GM12878 (cell line): ENCODE measurements around the gene VSIG10. TPM values are rescaled to one million over a fixed set of nuclear protein-coding genes. Genes with fewer than 3 reads are reported as not detected.

Source experiments
- ATAC-seq: fragments of 200-7000 bp; cut with Tn5 transposase; 3 replicates; pipeline ENCODE4 v1.9.1; 2020; ENCODE audit warnings: mild to moderate bottlenecking, moderate library complexity
- BruUV-seq: library from RNA; stranded (reverse); fragments of 400-500 nt; replicated peaks from 2 replicates; lab custom pipeline; 2021; lab: Mats Ljungman, UMichigan
- CTCF ChIA-PET: fragments of 300-600 bp; sonication (Branson Sonifier 250); formaldehyde crosslinking; extraction: SDS; loops from one replicate; lab custom pipeline; 2021; ENCODE audit warnings: inconsistent platforms; lab: Yijun Ruan, JAX
- POLR2A ChIA-PET: fragments of 350-600 bp; formaldehyde crosslinking; extraction: SDS; loops from one replicate; lab custom pipeline; 2021; ENCODE audit warnings: inconsistent platforms; lab: Charles Lee
- RAD21 ChIA-PET: fragments of 300-600 bp; sonication (Branson Sonifier 250); formaldehyde crosslinking; loops from one replicate; lab custom pipeline; 2023; ENCODE audit warnings: antibody characterized with exemption; ENCODE audit not compliant: unreplicated experiment; lab: Charles Lee
- SMC1A ChIA-PET: fragments of 300-600 bp; sonication (Branson Sonifier 250); formaldehyde crosslinking; loops from one replicate; lab custom pipeline; 2023; ENCODE audit not compliant: unreplicated experiment, uncharacterized antibody; lab: Charles Lee
- DNase-seq: peaks from one replicate; pipeline ENCODE4 v3.0.0-alpha.2; 2011; ENCODE audit warnings: low read depth, low spot score
- FAIRE-seq: peaks from 3 replicates; lab custom pipeline; 2011; peaks lifted over from hg19 to GRCh38; lab: Jason Lieb, UNC
- H2AFZ ChIP-seq: 2 replicates; pipeline ENCODE4 v1.6.0; 2011; ENCODE audit warnings: low read depth, low read length, control low read depth; ENCODE audit not compliant: control insufficient read depth
- H3K27ac ChIP-seq: 2 replicates; pipeline ENCODE4 v1.5.1; 2011; ENCODE audit warnings: control low read depth; ENCODE audit not compliant: control insufficient read depth, insufficient read depth
- H3K27me3 ChIP-seq, 2 experiments: replicated peaks in 1 of 2; 2 replicates each; pipeline versions ENCODE4 v1.6.0 to v1.6.1; 2011; ENCODE audit warnings: low read length in 1 of 2; ENCODE audit not compliant: control insufficient read depth in 2 of 2, insufficient read depth in 2 of 2
- H3K36me3 ChIP-seq, 2 experiments: 2 replicates each; pipeline ENCODE4 v1.5.1; 2011; ENCODE audit warnings: low read length in 1 of 2; ENCODE audit not compliant: control insufficient read depth in 2 of 2, insufficient read depth in 2 of 2
- H3K4me1 ChIP-seq: 2 replicates; pipeline ENCODE4 v1.6.1; 2011; ENCODE audit warnings: mild to moderate bottlenecking, low read length, moderate library complexity, mixed read lengths; ENCODE audit not compliant: control insufficient read depth, insufficient read depth
- H3K4me2 ChIP-seq: 2 replicates; pipeline ENCODE4 v1.6.0; 2011; ENCODE audit warnings: control low read depth; ENCODE audit not compliant: control insufficient read depth, insufficient read depth
- H3K4me3 ChIP-seq: fragments of 200-600 bp; sonication (generic); 2 replicates; pipeline ENCODE4 v1.5.1; 2016
- H3K79me2 ChIP-seq: 2 replicates; pipeline ENCODE4 v1.6.0; 2011; ENCODE audit warnings: low read length; ENCODE audit not compliant: control insufficient read depth, insufficient read depth
- H3K9ac ChIP-seq: 2 replicates; pipeline ENCODE4 v1.8.0; 2011; ENCODE audit warnings: low read length, control low read depth, mixed read lengths; ENCODE audit not compliant: control insufficient read depth, insufficient read depth
- H3K9me3 ChIP-seq: replicated peaks from 3 replicates; pipeline ENCODE4 v1.5.1; 2011; ENCODE audit warnings: mild to moderate bottlenecking, low read length; ENCODE audit not compliant: control insufficient read depth, insufficient read depth
- H4K20me1 ChIP-seq: 2 replicates; pipeline ENCODE4 v1.6.0; 2011; ENCODE audit not compliant: control insufficient read depth, insufficient read depth
- CUX1 ChIP-seq: IDR thresholded peaks from 2 replicates; pipeline ENCODE4 v1.6.1; 2012; ENCODE audit warnings: improper control_type of control experiment, low read depth, low read length; ENCODE audit not compliant: insufficient replicate concordance
- GABPA ChIP-seq: IDR thresholded peaks from 2 replicates; pipeline ENCODE4 v1.6.1; 2014; ENCODE audit warnings: antibody characterized with exemption, low read depth, mild to moderate bottlenecking, inconsistent platforms
- IRF5 ChIP-seq: fragments of 450-650 bp; IDR thresholded peaks from 2 replicates; pipeline ENCODE4 v1.6.1; 2017; ENCODE audit warnings: borderline replicate concordance
- RB1 ChIP-seq: fragments of 450-650 bp; formaldehyde crosslinking; IDR thresholded peaks from 2 replicates; pipeline ENCODE4 v1.6.1; 2017; ENCODE audit warnings: mild to moderate bottlenecking, borderline replicate concordance
- ZNF24 ChIP-seq: fragments of 450-650 bp; IDR thresholded peaks from 2 replicates; pipeline ENCODE4 v1.6.1; 2017; ENCODE audit warnings: antibody characterized with exemption, mild to moderate bottlenecking
- ZZZ3 ChIP-seq: IDR thresholded peaks from 2 replicates; pipeline ENCODE4 v1.6.1; 2011; ENCODE audit warnings: low read depth; ENCODE audit not compliant: control insufficient read depth, insufficient read length
- WGBS: methylation state at CpG from one replicate; pipeline ENCODE4 v1.1.6; 2016; ENCODE audit warnings: low lambda C conversion rate; ENCODE audit not compliant: insufficient replicate concordance, insufficient coverage; ENCODE audit errors: missing lambda C conversion rate; 5-methylcytosine and 5-hydroxymethylcytosine counted together
- in situ Hi-C: fragments of 300-500 bp; cut with MboI; formaldehyde crosslinking; loops from 9 replicates; pipeline ENCODE4 v1.14.3; 2018; ENCODE audit warnings: mixed read lengths
- intact Hi-C: fragments of 100-400 bp; cut with micrococcal nuclease; formaldehyde crosslinking; loops from one replicate; pipeline ENCODE4 v1.14.2; 2022; ENCODE audit not compliant: unreplicated experiment
- polyA plus RNA-seq, 11 experiments: library from polyadenylated mRNA; depleted of rRNA in 4 of 11; unstranded in 6 of 11; stranded (reverse) in 5 of 11; fragments of >200 nt; fragmentation: Nextera tagmentation in 4 of 11; fragmentation: Illumina TruSeq in 1 of 11; extraction: Ambion mirVana in 4 of 11; extraction: Trizol in 1 of 11; gene quantifications; 1 replicate in 1 of 11; 2 replicates in 10 of 11; pipeline versions ENCODE4 v1.2.1 to v1.2.3, GENCODE V29; 2011 to 2016; ENCODE audit warnings: inconsistent platforms in 2 of 11, missing spikeins in 2 of 11, low read depth in 1 of 11
- total RNA-seq, 4 experiments: library from RNA; depleted of rRNA in 3 of 4; stranded (reverse); fragments of >200 nt in 3 of 4; fragmentation: Illumina TruSeq in 1 of 4; extraction: Trizol in 1 of 4; gene quantifications; 2 replicates each; pipeline versions ENCODE4 v1.2.1 to v1.2.3, GENCODE V29; 2013 to 2021

Gene VSIG10
- total and polyA plus RNA-seq, 10 of the 15 experiments (the other 5 are each of a cell fraction or from before 2014, with no cell fraction given) = 3.4 to 10.2 (median 5.8) TPM

GRCh38 chr12:118033323-118033722 is 70.5 kb downstream of the VSIG10 start (continued):
- TF ChIP-seq IRF5 (no peak), RB1 (no peak), ZZZ3 (no peak), CUX1 (no peak), GABPA (no peak)

- Histone ChIP-seq H2AFZ (no peak overlapping the region), H3K27ac (no peak overlapping the region), H3K27me3 (no peaks in the 10 kb centered on the region), H3K4me2 (no peak overlapping the region), H4K20me1 (no peaks in the 10 kb centered on the region), H3K9ac (no peak overlapping the region), H3K9me3 (peaks cover 4% of the 10 kb centered on the region; the same call in 2 of the 3 replicates), H3K79me2 (no peaks in the 10 kb centered on the region), H3K4me1 (peaks cover 29% of the 10 kb centered on the region), H3K4me3 (no peak overlapping the region), H3K36me3 (peaks cover 15 to 54% of the 10 kb centered on the region in 2 experiments)
- no peak for ATAC-seq
- no peak for TF ChIP-seq ZNF24
- no peak for DNase-seq
- POLR2A ChIA-PET = interaction anchor here (0.8 to 1.6 kb wide), 3 partner anchors 16 to 135 kb away, joined by 4 to 7 read pairs (median 4); partner anchors contain the start of gene RFC5
- no TSS peak for BruUV-seq
- CTCF ChIA-PET = interaction anchor here (0.8 to 7.5 kb wide), 5 partner anchors 14 to 156 kb away, joined by 3 to 111 read pairs (median 6); no protein-coding TSS in a partner anchor
- peak; percentile 41 for FAIRE-seq
- intact Hi-C loops (no loop called here), in situ Hi-C loops (no loop called here)
- RAD21 ChIA-PET = no interaction called here
- SMC1A ChIA-PET = interaction anchor here (0.5 to 5.4 kb wide), 9 partner anchors 9 to 554 kb away, joined by 3 to 64 read pairs (median 4); partner anchors contain the start of gene RFC5
- 96% methylated on average over 7 of the region's 7 CpGs for WGBS
Measured at GRCh38 chr12:118032188-118032587, 71.6 kb downstream of the VSIG10 start.
